ENCODE measurements around the gene OGFRL1.
"Not testable (repeated sequence)": the region's sequence is repeated elsewhere in the genome, so short reads cannot be mapped to it uniquely, and the experiment has no call there.

The OGFRL1 gene

GRCh38 chr6:71262914-71263313 lies 25.7 kb upstream of the OGFRL1 start:
- H3K4me3 ChIP-seq (ENCODE audit: low read length) = no peak overlapping the region
- TF ChIP-seq, protein P1, sequence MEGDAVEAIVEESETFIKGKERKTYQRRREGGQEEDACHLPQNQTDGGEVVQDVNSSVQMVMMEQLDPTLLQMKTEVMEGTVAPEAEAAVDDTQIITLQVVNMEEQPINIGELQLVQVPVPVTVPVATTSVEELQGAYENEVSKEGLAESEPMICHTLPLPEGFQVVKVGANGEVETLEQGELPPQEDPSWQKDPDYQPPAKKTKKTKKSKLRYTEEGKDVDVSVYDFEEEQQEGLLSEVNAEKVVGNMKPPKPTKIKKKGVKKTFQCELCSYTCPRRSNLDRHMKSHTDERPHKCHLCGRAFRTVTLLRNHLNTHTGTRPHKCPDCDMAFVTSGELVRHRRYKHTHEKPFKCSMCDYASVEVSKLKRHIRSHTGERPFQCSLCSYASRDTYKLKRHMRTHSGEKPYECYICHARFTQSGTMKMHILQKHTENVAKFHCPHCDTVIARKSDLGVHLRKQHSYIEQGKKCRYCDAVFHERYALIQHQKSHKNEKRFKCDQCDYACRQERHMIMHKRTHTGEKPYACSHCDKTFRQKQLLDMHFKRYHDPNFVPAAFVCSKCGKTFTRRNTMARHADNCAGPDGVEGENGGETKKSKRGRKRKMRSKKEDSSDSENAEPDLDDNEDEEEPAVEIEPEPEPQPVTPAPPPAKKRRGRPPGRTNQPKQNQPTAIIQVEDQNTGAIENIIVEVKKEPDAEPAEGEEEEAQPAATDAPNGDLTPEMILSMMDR (IDR thresholded peaks at IDR 0.05; ENCODE audit: insufficient read depth, low read depth, low read length, missing control alignments) = no peak
- DNase-seq (ENCODE audit: low read depth) = no peak

DNA sequence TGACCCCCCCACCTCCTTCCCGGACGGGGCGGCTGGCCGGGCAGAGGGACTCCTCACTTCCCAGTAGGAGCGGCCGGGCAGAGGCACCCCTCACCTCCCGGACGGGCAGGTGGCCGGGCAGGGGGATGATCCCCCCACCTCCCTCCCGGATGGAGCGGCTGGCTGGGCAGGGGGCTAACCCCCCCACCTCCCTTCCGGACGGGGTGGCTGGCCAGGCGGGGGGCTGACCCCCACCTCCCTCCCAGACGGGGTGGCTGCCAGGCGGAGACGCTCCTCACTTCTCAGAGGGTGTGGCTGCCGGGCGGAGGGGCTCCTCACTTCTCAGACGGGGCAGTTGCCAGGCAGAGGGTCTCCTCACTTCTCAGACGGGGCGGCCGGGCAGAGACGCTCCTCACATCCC lies 22.2 kb upstream of the OGFRL1 start:
- not testable (repeated sequence) for DNase-seq (ENCODE audit: low read depth); H3K4me3 ChIP-seq (ENCODE audit: low read length)

GRCh38 chr6:71268735-71269437 lies 19.7 kb upstream of the OGFRL1 start:
- DNase-seq (ENCODE audit: low read depth) = no peak
- TF ChIP-seq, protein P1 (IDR thresholded peaks at IDR 0.05; ENCODE audit: insufficient read depth, low read depth, low read length, missing control alignments) = no peak
- no peak overlapping the region for H3K4me3 ChIP-seq (ENCODE audit: low read length)

GRCh38 chr6:71277926-71278600 lies 10.5 kb upstream of the OGFRL1 start:
- peak; percentile 16 for DNase-seq (ENCODE audit: low read depth)
- TF ChIP-seq, protein P1 (IDR thresholded peaks at IDR 0.05; ENCODE audit: insufficient read depth, low read depth, low read length, missing control alignments) = no peak
- no peak overlapping the region for H3K4me3 ChIP-seq (ENCODE audit: low read length)

GRCh38 chr6:71279321-71279720 lies 9.3 kb upstream of the OGFRL1 start:
- no peak for DNase-seq (ENCODE audit: low read depth)
- no peak overlapping the region for H3K4me3 ChIP-seq (ENCODE audit: low read length)
- TF ChIP-seq, protein P1 (IDR thresholded peaks at IDR 0.05; ENCODE audit: insufficient read depth, low read depth, low read length, missing control alignments) = no peak

GRCh38 chr6:71279740-71280139 lies 8.9 kb upstream of the OGFRL1 start:
- TF ChIP-seq, protein P1 (IDR thresholded peaks at IDR 0.05; ENCODE audit: insufficient read depth, low read depth, low read length, missing control alignments) = no peak
- DNase-seq (ENCODE audit: low read depth) = no peak
- H3K4me3 ChIP-seq (ENCODE audit: low read length) = no peak overlapping the region

DNA sequence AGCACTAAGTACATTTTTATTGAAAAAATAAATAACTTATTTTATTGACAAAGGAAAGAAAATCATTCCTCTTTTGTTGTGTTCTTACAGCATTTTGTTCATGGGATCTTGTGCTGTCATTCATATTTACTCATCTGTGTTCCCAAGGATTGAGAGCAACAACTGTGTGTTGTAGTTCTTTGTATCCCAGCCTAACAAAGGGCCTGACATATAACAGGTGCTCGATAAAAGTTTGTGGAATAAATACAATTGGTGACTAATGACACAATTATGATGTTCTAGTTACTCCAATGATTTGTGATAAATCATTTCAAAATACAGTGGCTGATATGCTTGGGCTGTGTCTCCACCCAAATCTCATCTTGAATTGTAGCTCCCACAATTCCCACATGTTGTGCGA lies 7.9 kb upstream of the OGFRL1 start:
- H3K4me3 ChIP-seq (ENCODE audit: low read length) = no peak overlapping the region
- TF ChIP-seq, protein P1 (IDR thresholded peaks at IDR 0.05; ENCODE audit: insufficient read depth, low read depth, low read length, missing control alignments) = no peak
- no peak for DNase-seq (ENCODE audit: low read depth)
